ENCODE results near the gene SLC39A12.
"Not testable (repeated sequence)": the region's sequence is repeated elsewhere in the genome, so short reads cannot be mapped to it uniquely, and the experiment has no call there.

Gene SLC39A12
- total RNA-seq = 0 reads per million in 4 donors

- DNase-seq = no peak
These were observed at the start of gene SLC39A12 for GRCh38 chr10:17951868-17952371. SLC39A12 (plus strand) TSS chr10:17951918; CDS start chr10:17953277, 1,359 bp downstream.

- DNase-seq = no peak
These were observed 47.2 kb upstream of the SLC39A12 start for GRCh38 chr10:17904564-17904963.

GRCh38 chr10:17905491-17905890 is 46.2 kb upstream of the SLC39A12 start:
- DNase-seq = no peak

GRCh38 chr10:17906002-17906401 is 45.7 kb upstream of the SLC39A12 start:
- DNase-seq = no peak

- no peak for DNase-seq
These were observed 44.1 kb upstream of the SLC39A12 start for GRCh38 chr10:17907641-17908040.

- DNase-seq = peak in 1 of 5 donors; percentile 4
These were observed 41.5 kb upstream of the SLC39A12 start for GRCh38 chr10:17910125-17910789.

- no peak for DNase-seq
These were observed 39.0 kb upstream of the SLC39A12 start for GRCh38 chr10:17912754-17913153.

GRCh38 chr10:17913604-17914003 is 38.1 kb upstream of the SLC39A12 start:
- DNase-seq = no peak

- DNase-seq = no peak
These were observed 37.3 kb upstream of the SLC39A12 start for GRCh38 chr10:17914169-17915045.

- DNase-seq = no peak
These were observed 36.5 kb upstream of the SLC39A12 start for GRCh38 chr10:17915181-17915580.

GRCh38 chr10:17918187-17918903 is 33.4 kb upstream of the SLC39A12 start:
- DNase-seq = no peak

GRCh38 chr10:17921378-17921777 is 30.3 kb upstream of the SLC39A12 start:
- no peak for DNase-seq

- no peak for DNase-seq
These were observed 28.0 kb upstream of the SLC39A12 start for GRCh38 chr10:17923728-17924127.

- DNase-seq = no peak
These were observed 8.5 kb upstream of the SLC39A12 start for GRCh38 chr10:17943033-17943745.

GRCh38 chr10:17950269-17950668 is 1.4 kb upstream of the SLC39A12 start:
- DNase-seq = not testable (repeated sequence)

GRCh38 chr10:17950726-17951125 is 992 bp upstream of the SLC39A12 start:
- no peak for DNase-seq

GRCh38 chr10:17954372-17954771 is 2.7 kb downstream of the SLC39A12 start:
- not testable (repeated sequence) for DNase-seq

- DNase-seq = no peak
These were observed 3.1 kb downstream of the SLC39A12 start for GRCh38 chr10:17954861-17955260.

- no peak for DNase-seq
These were observed 6.3 kb downstream of the SLC39A12 start for GRCh38 chr10:17958049-17958448.

GRCh38 chr10:17959870-17960269 is 8.2 kb downstream of the SLC39A12 start:
- DNase-seq = no peak

GRCh38 chr10:17961551-17962422 is 10.1 kb downstream of the SLC39A12 start:
- DNase-seq = no peak

All from T-helper 1 cell (primary cell).